ENCODE results near the gene COL16A1.

COL16A1 gene

DNA sequence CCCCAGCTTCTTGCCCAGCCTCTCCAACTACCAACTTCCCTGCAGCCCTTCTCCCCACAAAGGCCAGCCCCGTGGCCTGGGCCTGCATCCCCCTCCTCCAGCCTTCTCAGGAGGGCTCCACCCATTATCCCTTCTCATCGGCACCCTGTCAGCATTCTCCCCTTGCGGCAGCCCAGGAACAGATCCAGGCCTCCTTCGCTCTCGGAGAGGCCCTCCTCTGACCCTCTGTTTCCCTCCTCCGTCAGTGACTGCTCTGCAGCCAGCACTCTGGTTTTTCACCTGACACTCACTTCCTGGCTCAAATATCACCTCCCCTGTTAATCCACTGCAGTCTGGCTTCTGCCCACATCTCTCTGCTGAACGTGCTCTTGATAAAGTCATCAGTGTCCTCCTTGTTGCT lies 42.9 kb upstream of the COL16A1 start:
- no peak overlapping the region for H3K4me3 ChIP-seq (ENCODE audit: low read depth, low read length)
- no peak overlapping the region for H3K9ac ChIP-seq

GRCh38 chr1:31745946-31746670 lies 42.3 kb upstream of the COL16A1 start:
- H3K27ac ChIP-seq, result no peak overlapping the region
- no peaks in the 10 kb centered on the region for H3K79me2 ChIP-seq
- peak; percentile 1 for TF ChIP-seq CTCF (IDR thresholded peaks at IDR 0.05)
- H3K4me3 ChIP-seq (ENCODE audit: low read depth, low read length), result no peak overlapping the region
- no peaks in the 10 kb centered on the region for H3K27me3 ChIP-seq (ENCODE audit: control insufficient read depth, insufficient read depth, low read length)
- H3K36me3 ChIP-seq (ENCODE audit: control insufficient read depth, insufficient read depth, low read length), result no peaks in the 10 kb centered on the region
- no peak overlapping the region for H3K4me2 ChIP-seq (ENCODE audit: low read length)
- H3K4me1 ChIP-seq, result no peaks in the 10 kb centered on the region
- H3K9me3 ChIP-seq (ENCODE audit: control insufficient read depth, low read length), result no peaks in the 10 kb centered on the region
- H3K9ac ChIP-seq, result no peak overlapping the region
- H2AFZ ChIP-seq, result no peak overlapping the region

More for the DNA sequence above, 42.9 kb upstream of the COL16A1 start:
- H3K36me3 ChIP-seq (ENCODE audit: control insufficient read depth, insufficient read depth, low read length), result no peaks in the 10 kb centered on the region
- H3K27me3 ChIP-seq (ENCODE audit: control insufficient read depth, insufficient read depth, low read length), result no peaks in the 10 kb centered on the region
- no peak overlapping the region for H2AFZ ChIP-seq
- H3K79me2 ChIP-seq, result no peaks in the 10 kb centered on the region
- no peaks in the 10 kb centered on the region for H3K9me3 ChIP-seq (ENCODE audit: control insufficient read depth, low read length)
- no peak overlapping the region for H3K27ac ChIP-seq
- H3K4me1 ChIP-seq, result no peaks in the 10 kb centered on the region
- no peak for TF ChIP-seq CTCF (IDR thresholded peaks at IDR 0.05)
- H3K4me2 ChIP-seq (ENCODE audit: low read length), result no peak overlapping the region

DNA sequence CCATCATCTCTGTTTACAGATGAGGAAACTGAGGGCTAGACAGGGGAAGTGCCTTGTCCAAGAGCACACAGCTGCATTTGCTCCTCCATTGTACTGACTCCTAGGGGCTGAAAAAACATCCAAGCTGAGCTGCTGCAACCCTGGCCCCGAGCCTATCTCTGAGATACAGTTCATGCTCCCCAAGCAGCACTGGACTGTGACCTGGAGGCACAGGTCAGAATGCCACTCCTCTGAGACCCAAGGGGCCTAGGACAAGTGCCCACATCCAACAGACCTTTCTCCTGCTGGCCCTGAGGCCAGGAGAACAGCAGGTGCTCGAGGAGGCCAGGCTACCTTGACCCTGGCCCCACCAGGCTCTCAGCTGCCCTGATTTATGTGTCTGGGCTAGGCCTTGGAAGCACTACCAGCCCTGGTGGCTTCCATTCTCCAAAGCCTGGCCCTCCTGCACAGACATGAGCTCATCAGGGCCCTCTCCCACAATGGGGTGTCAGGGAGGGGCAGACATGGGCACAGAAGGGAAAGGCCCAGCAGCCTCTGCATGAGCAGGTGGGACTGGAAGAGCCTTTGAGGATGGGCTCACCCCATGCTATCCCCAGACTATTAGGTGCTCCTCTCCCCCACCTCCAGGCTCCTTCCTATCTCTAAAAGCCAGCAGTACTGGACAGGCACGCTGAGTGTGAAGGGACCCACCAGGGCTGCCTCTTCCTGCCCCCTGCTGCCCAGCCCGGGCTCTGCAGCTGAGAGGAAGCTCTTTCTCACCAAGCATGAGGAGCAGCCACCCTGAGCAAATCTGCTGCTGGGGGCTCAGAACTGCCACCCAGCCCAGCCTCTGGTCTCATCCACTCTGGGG lies 41.5 kb upstream of the COL16A1 start:
- no peaks in the 10 kb centered on the region for H3K27me3 ChIP-seq (ENCODE audit: control insufficient read depth, insufficient read depth, low read length)
- H3K27ac ChIP-seq, result no peak overlapping the region
- no peaks in the 10 kb centered on the region for H3K9me3 ChIP-seq (ENCODE audit: control insufficient read depth, low read length)
- TF ChIP-seq CTCF (IDR thresholded peaks at IDR 0.05), result peak; percentile 52
- no peak overlapping the region for H3K9ac ChIP-seq
- no peak overlapping the region for H2AFZ ChIP-seq
- H3K36me3 ChIP-seq (ENCODE audit: control insufficient read depth, insufficient read depth, low read length), result no peaks in the 10 kb centered on the region
- H3K4me2 ChIP-seq (ENCODE audit: low read length), result no peak overlapping the region
- no peaks in the 10 kb centered on the region for H3K79me2 ChIP-seq
- no peaks in the 10 kb centered on the region for H3K4me1 ChIP-seq
- no peak overlapping the region for H3K4me3 ChIP-seq (ENCODE audit: low read depth, low read length)

- TF ChIP-seq CTCF (IDR thresholded peaks at IDR 0.05), result no peak
- no peaks in the 10 kb centered on the region for H3K79me2 ChIP-seq
- H3K27me3 ChIP-seq (ENCODE audit: control insufficient read depth, insufficient read depth, low read length), result no peaks in the 10 kb centered on the region
- no peak overlapping the region for H3K27ac ChIP-seq
- H3K9me3 ChIP-seq (ENCODE audit: control insufficient read depth, low read length), result no peaks in the 10 kb centered on the region
- H3K9ac ChIP-seq, result no peak overlapping the region
- H3K4me3 ChIP-seq (ENCODE audit: low read depth, low read length), result no peak overlapping the region
- H3K4me1 ChIP-seq, result no peaks in the 10 kb centered on the region
- no peaks in the 10 kb centered on the region for H3K36me3 ChIP-seq (ENCODE audit: control insufficient read depth, insufficient read depth, low read length)
- H3K4me2 ChIP-seq (ENCODE audit: low read length), result no peak overlapping the region
- no peak overlapping the region for H2AFZ ChIP-seq
Measured at GRCh38 chr1:31744165-31744888, 40.5 kb upstream of the COL16A1 start.
